Measurements from ENCODE around the gene CACNB1.
"Not testable (repeated sequence)": the region's sequence is repeated elsewhere in the genome, so short reads cannot be mapped to it uniquely, and the experiment has no call there.

The CACNB1 gene

GRCh38 chr17:39174920-39175694 is 22.4 kb downstream of the CACNB1 start:
- DNase-seq (ENCODE audit: low spot score) = no peak

DNA sequence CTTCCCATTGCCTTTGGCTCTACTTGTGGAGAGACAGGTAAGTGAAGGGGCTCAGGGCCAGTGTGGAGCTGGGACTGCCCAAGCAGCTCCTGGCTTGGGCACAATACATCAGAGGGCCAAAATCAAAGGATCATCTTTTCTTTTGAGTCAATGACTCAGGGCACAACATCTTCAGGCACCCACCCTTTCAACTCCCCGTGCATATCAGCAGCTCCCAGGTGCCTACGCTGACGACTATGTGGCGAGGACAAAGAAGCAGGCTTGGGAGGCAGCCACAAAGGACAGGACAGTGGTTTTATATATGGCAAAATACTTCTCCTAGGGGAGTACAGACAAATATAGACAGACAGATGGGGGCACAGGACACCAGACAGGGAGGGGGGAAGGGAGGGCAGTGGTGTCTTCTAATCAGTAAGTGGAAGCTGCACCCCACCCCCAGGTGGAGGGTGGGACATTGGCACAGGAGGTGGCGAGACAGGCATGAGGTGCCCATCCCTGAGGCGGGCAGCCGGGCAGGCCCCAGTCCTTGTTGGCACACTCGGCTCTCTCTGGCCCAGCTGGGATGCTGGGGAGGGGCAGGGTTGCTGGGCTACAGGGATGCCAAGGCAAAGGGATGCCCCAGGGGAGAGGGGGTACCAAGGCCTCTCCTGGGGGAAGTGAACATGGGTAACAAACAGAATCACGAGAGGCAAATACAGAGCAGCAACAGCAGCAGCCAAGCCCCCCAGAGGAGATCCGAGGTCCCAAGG is 23.8 kb downstream of the CACNB1 start:
- DNase-seq (ENCODE audit: low spot score) = no peak

- no peak for DNase-seq (ENCODE audit: low spot score)
Measured at GRCh38 chr17:39173080-39173479, 24.4 kb downstream of the CACNB1 start.

DNA sequence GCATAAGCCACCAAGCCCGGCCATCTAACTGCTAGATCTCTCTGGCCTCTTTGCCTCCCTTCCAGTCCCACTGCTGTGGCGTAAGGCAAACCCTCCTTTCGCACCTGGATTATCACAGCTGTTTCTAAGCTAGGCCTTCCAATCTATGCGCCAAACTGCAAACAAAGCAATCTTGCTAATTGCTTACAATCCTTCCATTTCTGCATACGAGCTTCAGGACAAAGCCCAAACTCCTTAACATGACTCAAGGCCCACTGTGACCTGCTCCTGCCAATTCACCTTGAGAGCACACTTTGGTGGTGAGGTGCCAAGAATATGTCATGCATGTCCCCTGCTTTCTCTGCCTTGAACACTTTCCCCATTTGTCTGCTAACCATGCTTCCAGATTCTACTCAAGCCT is 25.5 kb downstream of the CACNB1 start:
- no peak for DNase-seq (ENCODE audit: low spot score)

GRCh38 chr17:39170558-39170957 is 26.9 kb downstream of the CACNB1 start:
- DNase-seq (ENCODE audit: low spot score) = no peak

GRCh38 chr17:39170109-39170508 is 27.4 kb downstream of the CACNB1 start:
- no peak for DNase-seq (ENCODE audit: low spot score)

DNA sequence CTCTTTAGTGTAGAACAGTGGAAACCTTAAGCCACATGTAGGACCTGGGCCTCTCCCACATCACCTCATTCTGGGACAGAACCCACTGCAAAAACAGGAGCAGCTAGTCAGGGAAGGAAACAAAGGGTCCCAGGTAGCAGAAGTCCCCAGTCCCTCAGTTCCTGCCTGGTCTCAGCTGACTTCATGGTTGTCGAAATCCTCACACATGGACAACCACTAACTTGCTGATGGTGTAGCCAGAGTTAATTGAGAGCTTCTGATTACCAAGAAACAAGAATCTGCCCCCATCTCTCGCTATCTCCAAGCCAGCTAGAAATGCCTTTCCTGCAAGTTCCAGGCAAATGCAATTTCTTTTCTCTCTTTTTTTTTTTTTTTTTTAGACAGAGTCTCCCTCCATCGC is 28.0 kb downstream of the CACNB1 start:
- no peak for DNase-seq (ENCODE audit: low spot score)

GRCh38 chr17:39169101-39169500 is 28.4 kb downstream of the CACNB1 start:
- DNase-seq (ENCODE audit: low spot score) = no peak

DNA sequence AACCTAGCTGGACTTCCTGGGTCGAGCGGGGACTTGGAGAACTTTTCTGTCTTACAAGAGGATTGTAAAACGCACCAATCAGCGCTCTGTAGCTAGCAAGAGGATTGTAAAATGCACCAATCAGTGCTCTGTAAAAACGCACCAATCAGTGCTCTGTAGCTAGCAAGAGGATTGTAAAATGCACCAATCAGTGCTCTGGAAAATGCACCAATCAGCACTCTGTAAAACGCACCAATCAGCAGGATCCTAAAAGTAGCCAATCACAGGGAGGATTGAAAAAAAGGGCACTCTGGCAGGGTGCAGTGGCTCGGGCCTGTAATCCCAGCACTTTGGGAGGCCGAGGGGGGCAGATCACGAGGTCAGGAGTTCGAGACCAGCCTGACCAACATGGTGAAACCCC is 29.0 kb downstream of the CACNB1 start:
- DNase-seq (ENCODE audit: low spot score) = not testable (repeated sequence)

DNA sequence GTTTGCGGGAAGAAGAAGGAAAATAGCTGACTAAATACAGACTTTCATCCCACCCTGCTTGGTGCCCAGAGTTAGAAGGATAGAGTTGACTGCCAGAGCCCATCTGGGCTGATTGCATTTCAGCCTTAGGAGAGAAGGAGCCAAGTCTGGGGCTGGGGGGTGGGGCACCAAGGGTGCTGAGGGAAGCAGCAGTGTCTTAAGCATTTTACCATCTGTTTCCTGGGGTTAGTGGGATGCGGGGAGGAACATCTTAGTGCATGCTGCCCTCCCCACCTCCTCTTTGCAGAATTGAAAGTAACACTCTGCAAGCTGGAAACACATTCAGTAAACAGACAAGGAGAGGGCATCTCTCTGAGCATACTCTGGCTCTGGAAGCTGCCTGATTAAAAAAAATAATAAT is 30.0 kb downstream of the CACNB1 start:
- peak; percentile 47 for DNase-seq (ENCODE audit: low spot score)

- no peak for DNase-seq (ENCODE audit: low spot score)
Measured at GRCh38 chr17:39166437-39167335, 30.8 kb downstream of the CACNB1 start.

DNA sequence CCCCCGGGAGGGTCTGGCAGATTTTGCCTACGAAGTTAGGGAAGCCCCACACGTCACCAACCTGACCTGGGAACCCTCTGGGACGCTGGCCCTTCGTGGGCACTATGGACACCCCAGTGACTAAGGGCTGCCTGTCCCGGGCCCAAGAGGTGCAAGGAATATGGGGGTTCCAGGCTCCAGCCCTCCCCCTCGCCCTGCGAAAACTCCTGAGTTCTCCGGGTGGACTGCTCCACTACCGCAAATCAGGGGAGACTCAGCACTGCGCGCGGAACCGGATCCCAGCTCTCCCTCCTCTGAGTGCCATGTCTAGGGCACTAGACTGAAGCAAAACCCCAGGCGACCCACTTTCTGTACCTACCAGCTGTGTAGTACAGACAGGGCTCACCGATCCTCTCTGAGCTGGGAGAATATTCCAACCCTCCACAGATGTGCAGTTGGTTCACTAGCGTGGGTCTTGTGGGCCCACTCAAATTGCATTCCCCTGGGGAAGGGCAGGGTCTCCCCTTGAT is 31.6 kb downstream of the CACNB1 start, which contains the start of gene ARL5C:
TSS of gene ARL5C (minus strand) at position 321 of the 509 bp plus-strand sequence. CDS start 401 bp downstream, outside the sequence.
- no peak for DNase-seq (ENCODE audit: low spot score)

GRCh38 chr17:39165178-39165840 is 32.2 kb downstream of the CACNB1 start:
- no peak for DNase-seq (ENCODE audit: low spot score)

DNA sequence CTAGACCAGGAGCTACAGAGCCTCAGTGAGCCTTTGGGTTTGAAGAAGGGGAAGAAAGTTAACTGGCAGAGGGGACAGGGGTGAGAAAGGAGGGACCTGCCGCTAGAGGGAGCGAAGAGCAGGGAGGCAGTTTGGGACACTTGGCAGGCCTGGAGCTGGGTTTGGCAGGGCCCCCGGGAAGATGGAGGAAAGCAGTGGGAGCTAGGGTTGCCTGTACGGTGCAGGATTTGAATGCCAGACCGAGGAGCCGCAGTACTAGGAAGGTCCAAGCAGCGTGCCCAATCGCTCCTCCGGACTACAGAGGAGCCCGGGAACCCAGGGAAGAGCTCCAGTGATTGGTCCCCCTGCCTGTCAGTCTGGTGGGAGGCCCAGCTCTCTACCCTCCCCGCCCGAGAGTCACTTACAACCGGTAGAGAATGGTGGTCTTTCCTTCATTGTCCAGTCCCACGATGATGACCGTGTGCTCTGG is 32.8 kb downstream of the CACNB1 start:
- DNase-seq (ENCODE audit: low spot score) = peak; percentile 60

DNA sequence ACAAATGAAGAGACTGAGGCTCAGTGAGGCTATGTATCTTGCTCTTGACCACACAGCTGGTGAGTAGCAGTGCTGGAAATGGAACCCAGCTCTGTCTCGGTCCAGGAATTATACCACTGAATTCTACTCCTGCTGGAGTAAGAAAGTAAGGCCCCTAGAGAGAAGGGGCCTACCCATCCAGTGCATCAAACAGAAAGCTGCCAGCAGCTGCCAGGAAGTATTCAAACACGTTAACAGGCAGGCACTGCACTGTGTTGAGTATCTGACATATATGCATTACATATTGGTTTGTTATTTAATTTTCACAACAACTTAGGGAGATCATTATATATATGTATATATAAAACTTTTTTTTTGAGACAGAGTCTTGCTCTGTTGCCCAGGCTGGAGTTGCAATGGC is 35.5 kb downstream of the CACNB1 start:
- no peak for DNase-seq (ENCODE audit: low spot score)

DNA sequence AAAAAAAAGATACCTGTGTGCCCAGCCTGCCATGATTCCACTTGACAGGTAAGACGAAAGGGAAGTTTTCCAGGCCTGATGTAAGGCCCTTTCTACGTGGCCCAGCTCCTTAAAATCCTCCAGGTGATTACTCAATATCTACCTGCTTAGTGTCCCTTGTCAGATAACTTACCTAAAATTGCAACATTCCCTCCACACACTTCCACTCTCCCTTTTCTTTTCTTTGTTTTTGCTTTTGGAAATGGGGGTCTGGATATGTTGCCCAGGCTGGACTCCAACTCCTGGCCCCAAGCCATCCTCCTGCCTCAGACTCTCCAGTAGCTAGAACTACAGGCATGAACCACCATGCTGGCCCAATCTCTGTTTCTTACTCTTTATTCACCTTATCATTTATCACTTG is 38.8 kb downstream of the CACNB1 start:
- no peak for DNase-seq (ENCODE audit: low spot score)

- DNase-seq (ENCODE audit: low spot score) = no peak
Measured at GRCh38 chr17:39156491-39156890, 41.0 kb downstream of the CACNB1 start.

DNA sequence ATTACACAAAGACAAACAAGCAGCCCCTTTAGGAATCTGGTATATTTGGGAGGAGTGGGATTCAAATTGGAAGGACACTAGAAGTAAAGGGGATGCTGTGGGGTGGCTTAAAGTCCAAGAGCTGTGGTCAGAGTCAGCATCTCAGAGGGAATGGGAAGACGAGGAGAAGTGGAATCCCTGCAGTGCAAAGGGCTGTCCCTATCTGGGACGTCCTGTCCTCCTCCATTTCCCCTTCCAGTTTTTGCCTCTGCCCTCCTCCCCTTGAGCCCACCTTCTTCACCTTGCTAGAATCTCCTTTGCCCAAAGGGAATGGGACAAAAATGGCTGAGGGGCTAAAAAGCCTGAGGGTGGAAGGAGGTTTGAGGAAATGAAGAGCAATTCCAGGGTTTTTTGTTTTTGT is 41.8 kb downstream of the CACNB1 start:
- no peak for DNase-seq (ENCODE audit: low spot score)

DNA sequence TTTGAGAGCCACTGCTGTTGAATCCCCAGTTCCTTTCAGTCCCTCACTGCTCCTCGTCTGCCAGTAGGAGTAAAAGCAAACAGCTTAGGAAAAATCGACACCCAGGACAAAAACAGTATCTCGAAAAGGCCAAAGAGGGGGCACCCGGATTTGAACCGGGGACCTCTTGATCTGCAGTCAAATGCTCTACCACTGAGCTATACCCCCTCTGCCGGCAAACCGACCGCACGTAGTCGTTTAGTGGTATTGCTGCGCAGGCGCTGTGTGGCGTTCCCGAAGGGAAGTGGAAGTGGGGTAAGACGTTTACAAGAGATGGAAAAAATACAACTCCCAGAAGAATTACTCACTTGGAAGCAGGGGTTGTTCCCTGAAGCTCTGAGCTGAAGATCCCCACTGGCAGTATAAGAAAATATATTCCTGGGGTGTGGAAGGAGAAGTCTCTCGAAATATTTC is 43.8 kb downstream of the CACNB1 start:
- peak; percentile 94 for DNase-seq (ENCODE audit: low spot score)

DNA sequence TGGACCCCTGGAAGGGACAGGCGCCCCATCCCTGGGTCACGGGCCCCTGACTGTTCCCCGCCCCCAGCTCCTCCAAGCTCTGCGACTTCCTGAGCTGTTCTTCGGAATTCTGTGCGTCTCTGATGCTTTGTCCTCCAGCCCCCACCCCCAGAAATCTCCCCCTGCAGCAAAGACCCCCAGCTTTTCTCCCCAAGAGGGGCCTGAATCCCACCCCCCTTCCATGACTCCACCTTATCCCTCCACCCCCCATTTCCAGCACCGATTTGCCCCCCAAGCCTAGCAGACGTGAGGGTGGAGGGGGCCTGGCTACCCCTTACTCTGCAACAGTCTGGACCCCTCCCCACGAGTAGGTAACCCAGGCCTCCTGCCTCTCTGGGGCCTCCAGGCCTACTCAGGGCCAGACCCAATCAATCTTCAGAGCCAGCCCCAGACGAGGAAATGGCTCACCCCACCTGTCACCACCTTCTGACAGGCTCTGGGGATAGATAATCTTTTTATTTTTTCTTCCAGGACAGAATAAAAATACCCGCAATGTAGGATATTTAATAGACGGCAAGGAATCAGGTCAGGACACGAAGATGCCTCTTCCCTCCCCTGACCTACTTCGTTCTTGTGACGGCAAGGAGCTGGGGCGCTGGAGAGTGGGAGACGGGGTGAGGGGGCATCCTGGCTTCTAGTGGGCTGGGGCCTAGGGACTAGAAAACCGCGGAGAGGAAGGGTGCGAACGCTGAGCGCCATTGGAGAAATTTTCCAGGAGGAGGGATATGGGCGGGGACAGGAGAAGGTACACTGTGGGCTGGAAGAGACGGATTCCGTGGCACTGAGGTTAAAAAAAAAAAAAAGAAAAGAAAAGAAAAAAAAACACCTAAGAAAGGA is 45.3 kb downstream of the CACNB1 start:
- peak; percentile 76 for DNase-seq (ENCODE audit: low spot score)

All from putamen (tissue), 1 donor.